Panc1 (cell line): Measurements from ENCODE around the gene DVL2. TPM values are rescaled to one million over a fixed set of nuclear protein-coding genes. Genes with fewer than 3 reads are reported as not detected.

Experiments
- ATAC-seq: fragments of 200-7000 bp; cut with Tn5 transposase; 2 replicates; pipeline ENCODE4 v1.9.1; 2020; ENCODE audit warnings: mild to moderate bottlenecking, moderate library complexity
- BruUV-seq: library from RNA; stranded (reverse); fragments of 400-500 nt; replicated peaks from 2 replicates; lab custom pipeline; 2021; lab: Mats Ljungman, UMichigan
- CTCF ChIA-PET: fragments of 300-600 bp; sonication (Branson Sonifier 250); formaldehyde crosslinking; loops from one replicate; lab custom pipeline; 2022; ENCODE audit warnings: antibody characterized with exemption; lab: Charles Lee
- POLR2A ChIA-PET: fragments of 300-600 bp; sonication (Branson Sonifier 250); formaldehyde crosslinking; loops from one replicate; lab custom pipeline; 2022; ENCODE audit warnings: antibody characterized with exemption; lab: Charles Lee
- DNase-seq: peaks from one replicate; pipeline ENCODE4 v3.0.0-alpha.2; 2010; ENCODE audit warnings: low read depth, low spot score
- H3K27ac ChIP-seq: 2 replicates; pipeline ENCODE4 v1.5.1; 2011; ENCODE audit warnings: mild to moderate bottlenecking, low read length, inconsistent platforms
- H3K27me3 ChIP-seq: fragments of 200-500 bp; sonication (Bioruptor generic); 2 replicates; pipeline ENCODE4 v1.6.0; 2014; ENCODE audit warnings: low read length, inconsistent platforms; ENCODE audit not compliant: control insufficient read depth, insufficient read depth
- H3K36me3 ChIP-seq: fragments of 200-500 bp; sonication (Bioruptor generic); 2 replicates; pipeline ENCODE4 v1.5.1; 2014; ENCODE audit warnings: inconsistent platforms, mild to moderate bottlenecking, low read length, moderate library complexity; ENCODE audit not compliant: control insufficient read depth, insufficient read depth
- H3K4me1 ChIP-seq: 2 replicates; pipeline ENCODE4 v1.5.1; 2011; ENCODE audit warnings: inconsistent platforms, mild to moderate bottlenecking, low read length, moderate library complexity; ENCODE audit not compliant: control insufficient read depth, insufficient read depth
- H3K4me3 ChIP-seq, 2 experiments: 2 replicates each; pipeline ENCODE4 v1.5.1; 2011 to 2012; ENCODE audit warnings: low read depth in 2 of 2, low read length in 2 of 2, mild to moderate bottlenecking in 2 of 2, inconsistent platforms in 1 of 2, moderate library complexity in 1 of 2
- H3K9me3 ChIP-seq: fragments of 200-500 bp; sonication (Bioruptor generic); 2 replicates; pipeline ENCODE4 v1.5.1; 2014; ENCODE audit warnings: low read depth, mild to moderate bottlenecking, inconsistent platforms, low read length, moderate library complexity; ENCODE audit not compliant: control insufficient read depth, insufficient read depth
- CTCF ChIP-seq: fragments of 450-650 bp; IDR thresholded peaks from 2 replicates; pipeline ENCODE4 v1.5.1; 2017; ENCODE audit warnings: mild to moderate bottlenecking
- POLR2AphosphoS5 ChIP-seq: IDR thresholded peaks from 2 replicates; pipeline ENCODE4 v1.6.1; 2012; ENCODE audit warnings: mild to moderate bottlenecking, low read depth, low read length, moderate library complexity
- REST ChIP-seq, 2 experiments: IDR thresholded peaks; 2 replicates each; pipeline ENCODE4 v1.6.1; 2011 to 2012; ENCODE audit warnings: low read depth in 2 of 2, control low read depth in 1 of 2, low read length in 1 of 2, mild to moderate bottlenecking in 1 of 2, moderate library complexity in 1 of 2; ENCODE audit not compliant: insufficient read depth in 1 of 2
- SIN3A ChIP-seq: IDR thresholded peaks from 2 replicates; pipeline ENCODE4 v1.6.1; 2012; ENCODE audit warnings: low read depth, mild to moderate bottlenecking, low read length, moderate library complexity, borderline replicate concordance; ENCODE audit not compliant: insufficient read depth
- TCF7L2 ChIP-seq: IDR thresholded peaks from 2 replicates; pipeline ENCODE4 v1.6.1; 2011; ENCODE audit warnings: mild to moderate bottlenecking, low read depth, low read length, inconsistent platforms
- in situ Hi-C: cut with HindIII; loops from 2 replicates; pipeline ENCODE4 v1.10.0; 2016; ENCODE audit warnings: low sequenced_read_pairs, low pct_unique_long_range_greater_than_20kb
- intact Hi-C: fragments of 100-400 bp; cut with micrococcal nuclease; formaldehyde crosslinking; loops from one replicate; pipeline ENCODE4 v1.10.0; 2022; ENCODE audit not compliant: unreplicated experiment
- total RNA-seq: library from RNA; stranded (reverse); gene quantifications from one replicate; pipeline ENCODE4 v1.2.1, GENCODE V29; 2021; ENCODE audit not compliant: unreplicated experiment

The DVL2 gene
- total RNA-seq, 1 experiment from 2014 or later, result 84.2 TPM

- POLR2A ChIA-PET, result no interaction called here
- in situ Hi-C loops, result no loop called here
- CTCF ChIA-PET, result interaction anchor here (0.5 kb wide), 1 partner anchor 38 kb away, joined by 3 read pairs; no protein-coding TSS in a partner anchor
- Histone ChIP-seq H3K9me3 (no peaks in the 10 kb centered on the region), H3K4me1 (peaks cover 29% of the 10 kb centered on the region), H3K4me3 (peak overlapping the region; percentile 47 to 70), H3K27ac (peak overlapping the region; percentile 71), H3K27me3 (no peaks in the 10 kb centered on the region), H3K36me3 (no peaks in the 10 kb centered on the region; the same call in 1 of the 2 replicates)
- TF ChIP-seq CTCF (peak; percentile 16), TCF7L2 (no peak)
- intact Hi-C loops, result no loop called here
- DNase-seq (no peak), ATAC-seq (peak; percentile 11; the same call in 1 of the 2 replicates)
- BruUV-seq, result no TSS peak
Measured at GRCh38 chr17:7215136-7215638, 19.1 kb downstream of the DVL2 start.

DNA sequence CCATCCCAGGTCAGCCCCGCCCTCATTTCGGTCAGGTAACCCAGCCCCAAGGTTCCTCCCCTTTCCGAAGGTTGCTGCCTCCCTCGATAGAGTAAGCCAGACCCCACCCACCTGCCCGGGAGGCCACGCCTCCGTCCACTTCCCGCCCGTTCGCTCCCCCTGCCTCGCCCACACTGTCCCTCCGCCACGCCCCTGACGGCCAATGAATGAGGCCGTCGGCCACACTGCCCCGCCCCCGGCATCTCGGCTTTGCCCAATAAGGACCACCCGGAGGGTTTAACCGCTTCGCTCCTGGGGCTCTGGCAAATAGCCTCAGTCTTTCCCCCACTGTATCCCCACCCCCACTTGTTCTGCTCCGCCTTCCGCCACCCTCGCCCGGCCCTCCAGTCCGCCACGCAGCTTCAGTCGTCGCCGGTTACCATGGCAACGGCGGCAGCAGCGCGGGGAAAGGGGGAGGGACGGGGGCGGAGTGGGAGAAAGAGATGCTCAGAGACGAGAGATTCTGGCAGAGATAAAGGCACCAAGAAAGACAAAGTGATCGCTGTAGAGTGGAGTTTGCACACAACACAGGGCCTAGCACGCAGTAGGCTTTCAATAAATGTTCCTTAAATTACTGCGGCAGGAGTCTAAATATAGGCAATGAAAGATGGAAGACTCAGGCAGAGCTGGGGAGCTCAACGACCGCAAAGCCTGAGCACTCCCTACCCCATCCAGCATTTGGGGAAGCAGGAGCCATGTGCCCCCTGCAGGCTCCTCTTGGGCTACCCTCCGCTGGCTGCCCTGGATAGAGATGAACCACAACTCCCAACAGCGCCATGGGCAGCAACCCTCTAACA lies 19.8 kb downstream of the DVL2 start:
- TF ChIP-seq CTCF (peak; percentile 76), REST (IDR thresholded peaks at IDR 0.05; ENCODE audit: insufficient read depth in 1 of 2, low read depth in 2 of 2, low read length in 1 of 2) (no peak), SIN3A (no peak), POLR2AphosphoS5 (no peak), TCF7L2 (no peak)
- peak; percentile 86 for ATAC-seq
- peak overlapping the region; percentile 47 to 70 for H3K4me3 ChIP-seq
- ChIA-PET POLR2A (no interaction called here), CTCF (interaction anchor here (0.6 to 0.7 kb wide), 2 partner anchors 139 to 193 kb away, joined by 3 read pairs; no protein-coding TSS in a partner anchor)
- peaks cover 28% of the 10 kb centered on the region for H3K4me1 ChIP-seq
- H3K27me3 ChIP-seq, result no peaks in the 10 kb centered on the region
- intact Hi-C loops, result no loop called here
- H3K27ac ChIP-seq, result peak overlapping the region; percentile 63; the same call in 1 of the 2 replicates
- no peaks in the 10 kb centered on the region for H3K9me3 ChIP-seq
- H3K36me3 ChIP-seq, result no peaks in the 10 kb centered on the region
- peak; percentile 92 for DNase-seq
- in situ Hi-C loops, result no loop called here
- BruUV-seq, result no TSS peak
